H1 (cell line): ENCODE measurements around the gene BAZ2B. TPM values are rescaled to one million over a fixed set of nuclear protein-coding genes. Genes with fewer than 3 reads are reported as not detected.

Experiments
- CTCF ChIA-PET: fragments of 300-600 bp; sonication (Branson Sonifier 250); formaldehyde crosslinking; loops from one replicate; lab custom pipeline; 2021; ENCODE audit not compliant: partially characterized antibody; lab: Charles Lee
- POLR2A ChIA-PET: fragments of 300-600 bp; sonication (Branson Sonifier 250); formaldehyde crosslinking; loops from one replicate; lab custom pipeline; 2021; ENCODE audit warnings: inconsistent platforms; ENCODE audit not compliant: partially characterized antibody; lab: Charles Lee
- DNase-seq, 2 experiments: peaks; one replicate each; pipeline versions ENCODE4 v3.0.0 to v3.0.0-alpha.2; 2010 to 2022; ENCODE audit warnings: low spot score in 2 of 2, low read depth in 1 of 2, mixed read lengths in 1 of 2
- FAIRE-seq: peaks from 2 replicates; lab custom pipeline; 2011; peaks lifted over from hg19 to GRCh38; lab: Jason Lieb, UNC
- H2AFZ ChIP-seq: 2 replicates; pipeline ENCODE4 v1.8.1; 2012; ENCODE audit warnings: low read length, inconsistent platforms
- H2AK5ac ChIP-seq: 2 replicates; pipeline ENCODE4 v1.6.1; 2013; ENCODE audit warnings: low read depth, low read length
- H2BK120ac ChIP-seq: replicated peaks from 2 replicates; pipeline ENCODE3; 2013; ENCODE audit warnings: low read depth, low read length, inconsistent platforms
- H2BK12ac ChIP-seq: 2 replicates; pipeline ENCODE4 v1.6.1; 2013; ENCODE audit warnings: low read depth, low read length
- H2BK15ac ChIP-seq: 2 replicates; pipeline ENCODE4 v1.6.1; 2013; ENCODE audit warnings: low read length
- H2BK20ac ChIP-seq: 2 replicates; pipeline ENCODE4 v1.6.1; 2013; ENCODE audit warnings: low read length
- H2BK5ac ChIP-seq: 2 replicates; pipeline ENCODE4 v1.6.1; 2013; ENCODE audit warnings: low read depth, low read length
- H3K14ac ChIP-seq: 2 replicates; pipeline ENCODE4 v1.6.1; 2013; ENCODE audit warnings: inconsistent platforms; ENCODE audit not compliant: insufficient read length
- H3K18ac ChIP-seq: 2 replicates; pipeline ENCODE4 v1.6.1; 2013; ENCODE audit warnings: low read length; ENCODE audit errors: extremely low read depth
- H3K23ac ChIP-seq: 2 replicates; pipeline ENCODE4 v1.6.1; 2013; ENCODE audit warnings: inconsistent platforms; ENCODE audit not compliant: insufficient read length
- H3K23me2 ChIP-seq: 2 replicates; pipeline ENCODE4 v1.6.1; 2013; ENCODE audit warnings: low read depth, low read length
- H3K27ac ChIP-seq: 2 replicates; pipeline ENCODE4 v1.6.1; 2011; ENCODE audit warnings: low read depth, low read length, inconsistent platforms
- H3K27me3 ChIP-seq, 4 experiments: replicated peaks in 1 of 4; 1 replicate in 1 of 4; 2 replicates in 3 of 4; pipeline versions ENCODE4 v1.6.1 to v1.8.1; 2011 to 2013; ENCODE audit warnings: low read length in 3 of 4, mild to moderate bottlenecking in 3 of 4, inconsistent platforms in 2 of 4, mixed read lengths in 2 of 4, moderate library complexity in 1 of 4; ENCODE audit not compliant: control insufficient read depth in 3 of 4, insufficient read depth in 3 of 4; ENCODE audit errors: extremely low read depth in 1 of 4
- H3K36me3 ChIP-seq, 4 experiments: 2 replicates each; pipeline versions ENCODE4 v1.6.1 to v1.8.1; 2011 to 2013; ENCODE audit warnings: mild to moderate bottlenecking in 4 of 4, low read length in 3 of 4, moderate library complexity in 2 of 4, control low read depth in 1 of 4, inconsistent platforms in 1 of 4; ENCODE audit not compliant: insufficient read depth in 4 of 4, control insufficient read depth in 2 of 4
- H3K4ac ChIP-seq: replicated peaks from 2 replicates; pipeline ENCODE3; 2013; ENCODE audit warnings: low read length, low read depth, mixed read lengths, inconsistent platforms; ENCODE audit not compliant: insufficient read length
- H3K4me1 ChIP-seq, 4 experiments: replicated peaks in 1 of 4; 1 replicate in 1 of 4; 2 replicates in 3 of 4; pipeline versions ENCODE4 v1.6.1 to v1.8.1; 2011 to 2013; ENCODE audit warnings: low read length in 3 of 4, inconsistent platforms in 2 of 4, mixed read lengths in 1 of 4; ENCODE audit not compliant: insufficient read depth in 4 of 4, control insufficient read depth in 3 of 4
- H3K4me2 ChIP-seq, 2 experiments: 2 replicates each; pipeline versions ENCODE4 v1.6.1 to v1.8.1; 2011 to 2013; ENCODE audit warnings: low read depth in 2 of 2, low read length in 2 of 2, control low read depth in 1 of 2, inconsistent platforms in 1 of 2, mild to moderate bottlenecking in 1 of 2; ENCODE audit not compliant: insufficient read depth in 1 of 2
- H3K4me3 ChIP-seq, 4 experiments: fragments of 200-600, 300-600 bp in 1 of 4; sonication (generic), shearing (Covaris generic), sonication (Bioruptor Twin) in 1 of 4; 2 replicates each; pipeline versions ENCODE4 v1.5.1 to v1.8.1; 2011 to 2016; ENCODE audit warnings: low read length in 4 of 4, low read depth in 3 of 4, control low read depth in 2 of 4, inconsistent platforms in 2 of 4, mild to moderate bottlenecking in 2 of 4, mixed read lengths in 1 of 4, moderate library complexity in 1 of 4; ENCODE audit not compliant: insufficient read depth in 2 of 4; ENCODE audit errors: extremely low read depth in 1 of 4
- H3K56ac ChIP-seq: replicated peaks from 2 replicates; pipeline ENCODE3; 2013; ENCODE audit warnings: low read depth, mild to moderate bottlenecking, mixed read lengths, low read length, inconsistent platforms; ENCODE audit not compliant: insufficient read length
- H3K79me1 ChIP-seq: 2 replicates; pipeline ENCODE4 v1.6.1; 2013; ENCODE audit warnings: low read depth, low read length, control low read depth
- H3K79me2 ChIP-seq, 2 experiments: 2 replicates each; pipeline versions ENCODE4 v1.6.1 to v1.8.1; 2012 to 2013; ENCODE audit warnings: low read length in 2 of 2, mild to moderate bottlenecking in 2 of 2, inconsistent platforms in 1 of 2; ENCODE audit not compliant: insufficient read depth in 2 of 2, control insufficient read depth in 1 of 2
- H3K9ac ChIP-seq, 4 experiments: replicated peaks in 1 of 4; 1 replicate in 1 of 4; 2 replicates in 3 of 4; pipeline versions ENCODE4 v1.6.1 to v1.8.1; 2011 to 2013; ENCODE audit warnings: low read depth in 3 of 4, low read length in 3 of 4, control low read depth in 2 of 4, mild to moderate bottlenecking in 2 of 4, moderate library complexity in 2 of 4, inconsistent platforms in 1 of 4; ENCODE audit errors: extremely low read depth in 1 of 4
- H3K9me3 ChIP-seq, 2 experiments: 2 replicates each; pipeline versions ENCODE4 v1.6.1 to v1.8.1; 2012 to 2013; ENCODE audit warnings: mild to moderate bottlenecking in 2 of 2, moderate library complexity in 2 of 2, control low read depth in 1 of 2, inconsistent platforms in 1 of 2, low read depth in 1 of 2, low read length in 1 of 2, mixed read lengths in 1 of 2; ENCODE audit not compliant: insufficient read depth in 2 of 2
- H4K20me1 ChIP-seq, 2 experiments: replicated peaks in 1 of 2; 2 replicates each; pipeline versions ENCODE3 to v1.8.1; 2011 to 2013; ENCODE audit warnings: inconsistent platforms in 2 of 2, low read length in 2 of 2, mild to moderate bottlenecking in 1 of 2; ENCODE audit not compliant: insufficient read depth in 2 of 2, control insufficient read depth in 1 of 2
- H4K5ac ChIP-seq: 2 replicates; pipeline ENCODE4 v1.6.1; 2013; ENCODE audit warnings: low read length, low read depth, mixed read lengths, inconsistent platforms; ENCODE audit not compliant: insufficient read length
- H4K8ac ChIP-seq: 2 replicates; pipeline ENCODE4 v1.8.0; 2013; ENCODE audit warnings: mild to moderate bottlenecking, moderate library complexity, low read length, inconsistent platforms; ENCODE audit not compliant: insufficient read depth; ENCODE audit errors: extremely low read depth
- H4K91ac ChIP-seq: replicated peaks from 2 replicates; pipeline ENCODE3; 2013; ENCODE audit warnings: low read length, mixed read lengths, inconsistent platforms; ENCODE audit not compliant: insufficient read length
- BACH1 ChIP-seq: IDR thresholded peaks from 2 replicates; pipeline ENCODE4 v1.6.1; 2012; ENCODE audit warnings: low read length, improper control_type of control experiment
- BRCA1 ChIP-seq: IDR thresholded peaks from 2 replicates; pipeline ENCODE4 v1.6.1; 2012; ENCODE audit warnings: low read depth, low read length, improper control_type of control experiment
- HDAC6 ChIP-seq: IDR thresholded peaks from one replicate; pipeline ENCODE4 v1.7.1; 2012; ENCODE audit warnings: low read depth, mild to moderate bottlenecking, inconsistent platforms, low read length, moderate library complexity
- SIX5 ChIP-seq: IDR thresholded peaks from 2 replicates; pipeline ENCODE4 v1.6.1; 2011; ENCODE audit warnings: mild to moderate bottlenecking, low read depth, low read length
- SP4 ChIP-seq: IDR thresholded peaks from 2 replicates; pipeline ENCODE4 v1.6.1; 2012; ENCODE audit warnings: low read length, inconsistent platforms
- SRF ChIP-seq: IDR thresholded peaks from 2 replicates; pipeline ENCODE4 v1.6.1; 2011; ENCODE audit warnings: mild to moderate bottlenecking, low read depth, low read length, moderate library complexity
- TAF7 ChIP-seq: optimal IDR thresholded peaks from 2 replicates; pipeline ENCODE3; 2011; ENCODE audit warnings: low read depth, mild to moderate bottlenecking, inconsistent platforms, low read length, moderate library complexity, borderline replicate concordance
- polyA plus RNA-seq, 7 experiments: library from polyadenylated mRNA; depleted of rRNA in 3 of 7; stranded (reverse) in 5 of 7; unstranded in 2 of 7; fragments of >200 nt in 5 of 7; fragments of 200-250 nt in 2 of 7; gene quantifications; 1 replicate in 5 of 7; 2 replicates in 1 of 7; 4 replicates in 1 of 7; pipeline versions ENCODE4 v1.2.1 to v1.2.3, GENCODE V29; 2011 to 2013; ENCODE audit warnings: missing spikeins in 2 of 7, mixed read lengths in 2 of 7
- total RNA-seq: library from RNA; stranded (reverse); fragmentation: NEBNext Ultra II Directional; extraction: Animal tissue kit (Norgen Biotek cat#: 25700); gene quantifications from 2 replicates; pipeline ENCODE4 v1.2.1, GENCODE V29; 2021
- TF ChIP-seq, protein P1 (sequence below): IDR thresholded peaks from 2 replicates; pipeline ENCODE4 v1.6.1; 2012; ENCODE audit warnings: low read length, inconsistent platforms
- TF ChIP-seq, protein P2 (sequence below): IDR thresholded peaks from 2 replicates; pipeline ENCODE4 v1.6.1; 2012; ENCODE audit warnings: inconsistent platforms

BAZ2B gene
- total and polyA plus RNA-seq, 2 of the 8 experiments (the other 6 are each of a cell fraction or from before 2014, with no cell fraction given), result 15.2 to 46.3 TPM

DNA sequence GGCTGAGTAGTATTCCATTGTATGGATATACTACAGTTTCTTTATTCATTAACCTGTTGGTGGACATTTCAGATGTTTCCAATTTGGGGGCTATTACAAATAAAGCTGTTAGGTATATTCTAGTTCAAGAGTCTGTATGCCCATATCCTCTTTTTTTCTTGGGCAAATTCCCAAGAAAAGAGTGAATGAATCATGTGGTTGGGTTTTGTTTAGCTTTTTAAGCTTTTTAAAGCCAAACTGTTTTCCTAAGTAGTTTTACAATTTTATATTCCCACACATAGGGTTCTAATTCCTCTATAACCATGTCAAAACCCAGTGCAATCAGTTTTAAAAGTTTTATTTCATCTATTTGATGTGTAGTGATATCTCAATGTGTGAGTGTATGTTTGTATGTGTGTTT lies 44.9 kb upstream of the BAZ2B start:
- no peak for FAIRE-seq
- no peak overlapping the region for H3K27ac ChIP-seq
- POLR2A ChIA-PET, result no interaction called here
- no peak overlapping the region for H2BK12ac ChIP-seq
- no peak overlapping the region for H2AK5ac ChIP-seq
- no peaks in the 10 kb centered on the region for H3K27me3 ChIP-seq
- H3K56ac ChIP-seq, result no peak overlapping the region
- CTCF ChIA-PET, result no interaction called here
- no peak overlapping the region for H4K91ac ChIP-seq
- H3K36me3 ChIP-seq, result no peaks in the 10 kb centered on the region
- no peak overlapping the region for H3K4ac ChIP-seq
- H2BK5ac ChIP-seq, result no peak overlapping the region
- no peak overlapping the region for H3K9ac ChIP-seq
- H3K9me3 ChIP-seq, result no peaks in the 10 kb centered on the region
- no peak overlapping the region for H3K4me3 ChIP-seq
- H3K23ac ChIP-seq, result no peak overlapping the region
- H4K5ac ChIP-seq, result no peak overlapping the region
- H3K14ac ChIP-seq, result no peak overlapping the region
- H4K8ac ChIP-seq, result no peak overlapping the region
- H2BK120ac ChIP-seq, result no peak overlapping the region
- DNase-seq, result no peak
- H4K20me1 ChIP-seq, result no peaks in the 10 kb centered on the region
- H2AFZ ChIP-seq, result no peak overlapping the region
- no peaks in the 10 kb centered on the region for H3K23me2 ChIP-seq
- H3K4me1 ChIP-seq, result no peaks in the 10 kb centered on the region
- H2BK20ac ChIP-seq, result no peak overlapping the region
- no peak overlapping the region for H3K18ac ChIP-seq
- H3K79me1 ChIP-seq, result no peaks in the 10 kb centered on the region
- no peak overlapping the region for H2BK15ac ChIP-seq
- H3K79me2 ChIP-seq, result no peaks in the 10 kb centered on the region
- H3K4me2 ChIP-seq, result no peak overlapping the region
- TF ChIP-seq HDAC6, result no peak
- TF ChIP-seq SRF, result no peak
- TF ChIP-seq, protein P1, sequence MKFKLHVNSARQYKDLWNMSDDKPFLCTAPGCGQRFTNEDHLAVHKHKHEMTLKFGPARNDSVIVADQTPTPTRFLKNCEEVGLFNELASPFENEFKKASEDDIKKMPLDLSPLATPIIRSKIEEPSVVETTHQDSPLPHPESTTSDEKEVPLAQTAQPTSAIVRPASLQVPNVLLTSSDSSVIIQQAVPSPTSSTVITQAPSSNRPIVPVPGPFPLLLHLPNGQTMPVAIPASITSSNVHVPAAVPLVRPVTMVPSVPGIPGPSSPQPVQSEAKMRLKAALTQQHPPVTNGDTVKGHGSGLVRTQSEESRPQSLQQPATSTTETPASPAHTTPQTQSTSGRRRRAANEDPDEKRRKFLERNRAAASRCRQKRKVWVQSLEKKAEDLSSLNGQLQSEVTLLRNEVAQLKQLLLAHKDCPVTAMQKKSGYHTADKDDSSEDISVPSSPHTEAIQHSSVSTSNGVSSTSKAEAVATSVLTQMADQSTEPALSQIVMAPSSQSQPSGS, result no peak
- TF ChIP-seq, protein P2, sequence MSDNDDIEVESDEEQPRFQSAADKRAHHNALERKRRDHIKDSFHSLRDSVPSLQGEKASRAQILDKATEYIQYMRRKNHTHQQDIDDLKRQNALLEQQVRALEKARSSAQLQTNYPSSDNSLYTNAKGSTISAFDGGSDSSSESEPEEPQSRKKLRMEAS, result no peak
- TF ChIP-seq BRCA1, result no peak
- TF ChIP-seq TAF7, result no peak
- TF ChIP-seq BACH1, result no peak
- no peak for TF ChIP-seq SIX5
- no peak for TF ChIP-seq SP4
